Measurements from ENCODE around the gene NDUFAF4.

GRCh38 chr6:96927660-96928059 is 30.0 kb upstream of the NDUFAF4 start:
- no peak for TF ChIP-seq TAF1 (IDR thresholded peaks at IDR 0.05; ENCODE audit: borderline replicate concordance, insufficient read depth, low read length)
- TF ChIP-seq, protein P1, sequence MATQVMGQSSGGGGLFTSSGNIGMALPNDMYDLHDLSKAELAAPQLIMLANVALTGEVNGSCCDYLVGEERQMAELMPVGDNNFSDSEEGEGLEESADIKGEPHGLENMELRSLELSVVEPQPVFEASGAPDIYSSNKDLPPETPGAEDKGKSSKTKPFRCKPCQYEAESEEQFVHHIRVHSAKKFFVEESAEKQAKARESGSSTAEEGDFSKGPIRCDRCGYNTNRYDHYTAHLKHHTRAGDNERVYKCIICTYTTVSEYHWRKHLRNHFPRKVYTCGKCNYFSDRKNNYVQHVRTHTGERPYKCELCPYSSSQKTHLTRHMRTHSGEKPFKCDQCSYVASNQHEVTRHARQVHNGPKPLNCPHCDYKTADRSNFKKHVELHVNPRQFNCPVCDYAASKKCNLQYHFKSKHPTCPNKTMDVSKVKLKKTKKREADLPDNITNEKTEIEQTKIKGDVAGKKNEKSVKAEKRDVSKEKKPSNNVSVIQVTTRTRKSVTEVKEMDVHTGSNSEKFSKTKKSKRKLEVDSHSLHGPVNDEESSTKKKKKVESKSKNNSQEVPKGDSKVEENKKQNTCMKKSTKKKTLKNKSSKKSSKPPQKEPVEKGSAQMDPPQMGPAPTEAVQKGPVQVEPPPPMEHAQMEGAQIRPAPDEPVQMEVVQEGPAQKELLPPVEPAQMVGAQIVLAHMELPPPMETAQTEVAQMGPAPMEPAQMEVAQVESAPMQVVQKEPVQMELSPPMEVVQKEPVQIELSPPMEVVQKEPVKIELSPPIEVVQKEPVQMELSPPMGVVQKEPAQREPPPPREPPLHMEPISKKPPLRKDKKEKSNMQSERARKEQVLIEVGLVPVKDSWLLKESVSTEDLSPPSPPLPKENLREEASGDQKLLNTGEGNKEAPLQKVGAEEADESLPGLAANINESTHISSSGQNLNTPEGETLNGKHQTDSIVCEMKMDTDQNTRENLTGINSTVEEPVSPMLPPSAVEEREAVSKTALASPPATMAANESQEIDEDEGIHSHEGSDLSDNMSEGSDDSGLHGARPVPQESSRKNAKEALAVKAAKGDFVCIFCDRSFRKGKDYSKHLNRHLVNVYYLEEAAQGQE (IDR thresholded peaks at IDR 0.05; ENCODE audit: insufficient read depth in 1 of 2, low read depth in 2 of 2, low read length in 2 of 2), result no peak
- TF ChIP-seq POLR2AphosphoS5 (IDR thresholded peaks at IDR 0.05; ENCODE audit: low read depth, low read length), result no peak
- no peak for TF ChIP-seq SIN3A (IDR thresholded peaks at IDR 0.05; ENCODE audit: borderline replicate concordance, insufficient read depth, low read length)
